Caco-2 (cell line): Measurements from ENCODE around the gene ADCY10. TPM values are rescaled to one million over a fixed set of nuclear protein-coding genes. Genes with fewer than 3 reads are reported as not detected.
A peak's percentile ranks its signal among the peaks of the same experiment; 100 is the strongest.

Source experiments
- BruUV-seq: library from RNA; stranded (reverse); fragments of 400-500 nt; replicated peaks from 2 replicates; lab custom pipeline; 2021; lab: Mats Ljungman, UMichigan
- CTCF ChIA-PET: fragments of 300-600 bp; sonication (Branson Sonifier 250); formaldehyde crosslinking; loops from one replicate; lab custom pipeline; 2022; ENCODE audit warnings: antibody characterized with exemption; lab: Charles Lee
- POLR2A ChIA-PET: fragments of 300-600 bp; sonication (Branson Sonifier 250); formaldehyde crosslinking; loops from one replicate; lab custom pipeline; 2022; ENCODE audit warnings: antibody characterized with exemption; lab: Charles Lee
- DNase-seq, 2 experiments: peaks; one replicate each; pipeline versions ENCODE4 v3.0.0 to v3.0.0-alpha.2; 2020 to 2022
- H3K27me3 ChIP-seq: replicated peaks from 2 replicates; pipeline ENCODE4 v1.6.0; 2011; ENCODE audit warnings: low read length; ENCODE audit not compliant: control insufficient read depth, insufficient read depth
- H3K36me3 ChIP-seq: 2 replicates; pipeline ENCODE4 v1.5.1; 2011; ENCODE audit warnings: low read length; ENCODE audit not compliant: control insufficient read depth, insufficient read depth
- H3K4me1 ChIP-seq: fragments of 250-450 bp; sonication (Bioruptor Pico); 2 replicates; pipeline ENCODE4 v1.5.1; 2020; ENCODE audit warnings: mild to moderate bottlenecking
- H3K4me3 ChIP-seq: 2 replicates; pipeline ENCODE4 v1.5.1; 2011; ENCODE audit warnings: low read depth, mild to moderate bottlenecking, control low read depth, low read length
- H3K9me3 ChIP-seq: fragments of 250-450 bp; sonication (Bioruptor Pico); 2 replicates; pipeline ENCODE4 v1.5.1; 2020; ENCODE audit warnings: mild to moderate bottlenecking, moderate library complexity
- H3K27ac Mint-ChIP-seq: one replicate; pipeline ENCODE4 v1.8.0; 2022; ENCODE audit warnings: mixed read lengths; ENCODE audit not compliant: unreplicated experiment
- H3K27me3 Mint-ChIP-seq: one replicate; pipeline ENCODE4 v1.8.0; 2022; ENCODE audit warnings: mixed read lengths; ENCODE audit not compliant: insufficient read depth, unreplicated experiment
- H3K36me3 Mint-ChIP-seq: one replicate; pipeline ENCODE4 v1.8.0; 2022; ENCODE audit warnings: mild to moderate bottlenecking, mixed read lengths; ENCODE audit not compliant: insufficient read depth, unreplicated experiment
- H3K4me1 Mint-ChIP-seq: one replicate; pipeline ENCODE4 v1.8.0; 2022; ENCODE audit warnings: low read depth, mixed read lengths; ENCODE audit not compliant: unreplicated experiment
- H3K4me3 Mint-ChIP-seq: one replicate; pipeline ENCODE4 v1.8.0; 2022; ENCODE audit warnings: mild to moderate bottlenecking, moderate library complexity, mixed read lengths; ENCODE audit not compliant: unreplicated experiment
- H3K9me3 Mint-ChIP-seq: one replicate; pipeline ENCODE4 v1.8.0; 2022; ENCODE audit warnings: mixed read lengths; ENCODE audit not compliant: unreplicated experiment
- CTCF ChIP-seq, 2 experiments: fragments of 200-600 bp in 1 of 2; IDR thresholded peaks; 1 replicate in 1 of 2; 2 replicates in 1 of 2; pipeline versions ENCODE4 v1.5.1 to v1.8.0; 2011 to 2022; ENCODE audit warnings: antibody characterized with exemption in 1 of 2, control low read depth in 1 of 2, inconsistent platforms in 1 of 2, low read depth in 1 of 2, low read length in 1 of 2, mild to moderate bottlenecking in 1 of 2, moderate library complexity in 1 of 2; ENCODE audit not compliant: insufficient read depth in 1 of 2, severe bottlenecking in 1 of 2, unreplicated experiment in 1 of 2
- intact Hi-C: fragments of 100-400 bp; cut with micrococcal nuclease; formaldehyde crosslinking; loops from one replicate; pipeline ENCODE4 v1.10.0; 2022; ENCODE audit not compliant: unreplicated experiment
- total RNA-seq: library from RNA; stranded (reverse); gene quantifications from 2 replicates; pipeline ENCODE4 v1.2.3, GENCODE V29; 2022

Gene ADCY10
- total RNA-seq, 1 experiment from 2014 or later: 1.7 TPM

GRCh38 chr1:167762061-167762746, 151.7 kb downstream of the ADCY10 start:
- POLR2A ChIA-PET: no interaction called here
- peaks cover 39% of the 10 kb centered on the region for H3K4me1 Mint-ChIP-seq
- peaks cover 36% of the 10 kb centered on the region for H3K36me3 Mint-ChIP-seq
- intact Hi-C loops: no loop called here
- Histone ChIP-seq H3K36me3 (no peaks in the 10 kb centered on the region; the same call in none of the 2 replicates), H3K9me3 (no peaks in the 10 kb centered on the region), H3K4me1 (peaks cover 24% of the 10 kb centered on the region), H3K4me3 (no peak overlapping the region), H3K27me3 (no peaks in the 10 kb centered on the region)
- CTCF ChIA-PET: no interaction called here
- no TSS peak for BruUV-seq
- no peaks in the 10 kb centered on the region for H3K9me3 Mint-ChIP-seq
- H3K4me3 Mint-ChIP-seq: no peak overlapping the region
- no peak for DNase-seq
- no peak for TF ChIP-seq CTCF (IDR thresholded peaks at IDR 0.05; ENCODE audit: insufficient read depth in 1 of 2, low read depth in 1 of 2, low read length in 1 of 2, severe bottlenecking in 1 of 2, unreplicated experiment in 1 of 2)
- H3K27ac Mint-ChIP-seq: peak overlapping the region; percentile 15
- H3K27me3 Mint-ChIP-seq: no peaks in the 10 kb centered on the region

- Mint-ChIP-seq H3K27ac (peak overlapping the region; percentile 15), H3K4me3 (no peak overlapping the region), H3K4me1 (peaks cover 41% of the 10 kb centered on the region), H3K9me3 (no peaks in the 10 kb centered on the region), H3K36me3 (peaks cover 28% of the 10 kb centered on the region), H3K27me3 (no peaks in the 10 kb centered on the region)
- CTCF ChIA-PET: no interaction called here
- no peak for TF ChIP-seq CTCF (IDR thresholded peaks at IDR 0.05; ENCODE audit: insufficient read depth in 1 of 2, low read depth in 1 of 2, low read length in 1 of 2, severe bottlenecking in 1 of 2, unreplicated experiment in 1 of 2)
- Histone ChIP-seq H3K27me3 (no peaks in the 10 kb centered on the region), H3K9me3 (no peaks in the 10 kb centered on the region), H3K4me1 (peaks cover 28% of the 10 kb centered on the region), H3K4me3 (no peak overlapping the region), H3K36me3 (no peaks in the 10 kb centered on the region; the same call in none of the 2 replicates)
- BruUV-seq: no TSS peak
- no peak for DNase-seq
- POLR2A ChIA-PET: no interaction called here
- intact Hi-C loops: no loop called here
Observed at GRCh38 chr1:167761400-167761799, 152.5 kb downstream of the ADCY10 start.

Other genes with a start within 250 kb of the ADCY10 start
- 273 and 280 TPM in 2 replicates for gene MPZL1, start 192.2 kb downstream of the ADCY10 start, total RNA-seq
- gene DCAF6, start 22.5 kb upstream of the ADCY10 start, total RNA-seq: 41.9 and 53.0 TPM in 2 replicates
- 159 and 169 TPM in 2 replicates for gene MPC2, start 22.9 kb upstream of the ADCY10 start, total RNA-seq
- gene GPR161, start 222.8 kb upstream of the ADCY10 start, total RNA-seq: 38.2 and 42.7 TPM in 2 replicates